Loucy (cell line): ENCODE measurements around the gene NLRP2B.

Experiments used
- H2AFZ ChIP-seq: fragments of 200-600 bp; sonication (generic); 2 replicates; pipeline ENCODE4 v1.6.0; 2016; ENCODE audit warnings: antibody characterized with exemption, mild to moderate bottlenecking, low read length, moderate library complexity
- H3F3A ChIP-seq: fragments of 200-600 bp; 2 replicates; pipeline ENCODE4 v1.6.0; 2016; ENCODE audit warnings: antibody characterized with exemption, low read depth, mild to moderate bottlenecking
- H3K27me3 ChIP-seq: fragments of 200-600 bp; sonication (generic); 2 replicates; pipeline ENCODE4 v1.6.1; 2014; ENCODE audit warnings: low read length, mild to moderate bottlenecking; ENCODE audit not compliant: insufficient read depth, poor library complexity, severe bottlenecking
- H3K36me3 ChIP-seq: fragments of 200-600 bp; sonication (generic); 2 replicates; pipeline ENCODE4 v1.6.1; 2016; ENCODE audit warnings: low read length; ENCODE audit not compliant: insufficient read depth
- H3K4me1 ChIP-seq: fragments of 200-600 bp; sonication (generic); 2 replicates; pipeline ENCODE4 v1.5.1; 2014; ENCODE audit warnings: low read length, mild to moderate bottlenecking; ENCODE audit not compliant: insufficient read depth, poor library complexity, severe bottlenecking
- H3K4me2 ChIP-seq: fragments of 200-600 bp; sonication (generic); 2 replicates; pipeline ENCODE4 v1.6.0; 2014; ENCODE audit warnings: antibody characterized with exemption, low read length, low read depth, mild to moderate bottlenecking; ENCODE audit not compliant: poor library complexity, severe bottlenecking
- H3K4me3 ChIP-seq: fragments of 200-600 bp; sonication (generic); 2 replicates; pipeline ENCODE4 v1.5.1; 2014; ENCODE audit warnings: low read length, mild to moderate bottlenecking, mixed read lengths; ENCODE audit not compliant: poor library complexity, severe bottlenecking
- H3K79me2 ChIP-seq: fragments of 200-600 bp; sonication (generic); 2 replicates; pipeline ENCODE4 v1.6.1; 2014; ENCODE audit warnings: low read length; ENCODE audit not compliant: insufficient read depth
- H3K9ac ChIP-seq: fragments of 200-600 bp; sonication (generic); 2 replicates; pipeline ENCODE4 v1.6.0; 2014; ENCODE audit warnings: mild to moderate bottlenecking, low read depth, low read length, moderate library complexity; ENCODE audit not compliant: poor library complexity, severe bottlenecking
- H3K9me2 ChIP-seq: fragments of 200-600 bp; sonication (generic); replicated peaks from 2 replicates; pipeline ENCODE4 v1.6.1; 2016; ENCODE audit warnings: low read depth, low read length, mixed read lengths
- H3K9me3 ChIP-seq: fragments of 200-600 bp; sonication (generic); 2 replicates; pipeline ENCODE4 v1.6.1; 2014; ENCODE audit warnings: mild to moderate bottlenecking, antibody characterized with exemption, low read length, low read depth; ENCODE audit not compliant: insufficient read depth
- H4K20me1 ChIP-seq: fragments of 200-600 bp; sonication (generic); 2 replicates; pipeline ENCODE4 v1.6.0; 2014; ENCODE audit warnings: antibody characterized with exemption, low read length, mild to moderate bottlenecking; ENCODE audit not compliant: insufficient read depth, poor library complexity, severe bottlenecking
- EZH2phosphoT487 ChIP-seq: fragments of 200-600 bp; IDR thresholded peaks from 2 replicates; pipeline ENCODE4 v1.6.1; 2018; ENCODE audit warnings: antibody characterized with exemption, mild to moderate bottlenecking, moderate library complexity, borderline replicate concordance
- TF ChIP-seq, protein P1 (sequence below): fragments of 200-600 bp; sonication (generic); conservative IDR thresholded peaks from 2 replicates; pipeline ENCODE4 v1.5.1; 2014; ENCODE audit warnings: mild to moderate bottlenecking, antibody characterized with exemption, low read length

The NLRP2B gene

DNA sequence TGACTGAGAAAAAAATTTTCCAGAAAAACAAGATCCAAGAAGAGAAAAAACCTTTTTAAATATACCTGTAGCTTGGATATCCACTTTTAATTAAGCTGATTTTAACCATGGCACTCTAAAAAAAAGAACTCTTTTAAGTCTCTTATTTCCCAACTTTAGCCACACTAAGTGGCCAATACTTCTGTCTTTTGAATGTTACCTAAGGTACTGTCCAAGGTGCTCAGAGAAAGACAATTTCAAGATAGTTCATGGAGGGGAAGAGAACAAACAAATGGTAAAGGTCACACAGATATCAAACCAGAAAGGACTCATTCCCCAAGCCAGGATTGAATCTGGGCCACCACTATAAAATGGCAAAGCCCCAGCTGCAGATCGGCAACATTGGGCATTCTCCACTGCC, 10.1 kb downstream of the NLRP2B start:
- no peak overlapping the region for H3K4me2 ChIP-seq
- H3K4me1 ChIP-seq, result no peaks in the 10 kb centered on the region
- no peak for TF ChIP-seq EZH2phosphoT487
- TF ChIP-seq, protein P1, sequence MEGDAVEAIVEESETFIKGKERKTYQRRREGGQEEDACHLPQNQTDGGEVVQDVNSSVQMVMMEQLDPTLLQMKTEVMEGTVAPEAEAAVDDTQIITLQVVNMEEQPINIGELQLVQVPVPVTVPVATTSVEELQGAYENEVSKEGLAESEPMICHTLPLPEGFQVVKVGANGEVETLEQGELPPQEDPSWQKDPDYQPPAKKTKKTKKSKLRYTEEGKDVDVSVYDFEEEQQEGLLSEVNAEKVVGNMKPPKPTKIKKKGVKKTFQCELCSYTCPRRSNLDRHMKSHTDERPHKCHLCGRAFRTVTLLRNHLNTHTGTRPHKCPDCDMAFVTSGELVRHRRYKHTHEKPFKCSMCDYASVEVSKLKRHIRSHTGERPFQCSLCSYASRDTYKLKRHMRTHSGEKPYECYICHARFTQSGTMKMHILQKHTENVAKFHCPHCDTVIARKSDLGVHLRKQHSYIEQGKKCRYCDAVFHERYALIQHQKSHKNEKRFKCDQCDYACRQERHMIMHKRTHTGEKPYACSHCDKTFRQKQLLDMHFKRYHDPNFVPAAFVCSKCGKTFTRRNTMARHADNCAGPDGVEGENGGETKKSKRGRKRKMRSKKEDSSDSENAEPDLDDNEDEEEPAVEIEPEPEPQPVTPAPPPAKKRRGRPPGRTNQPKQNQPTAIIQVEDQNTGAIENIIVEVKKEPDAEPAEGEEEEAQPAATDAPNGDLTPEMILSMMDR, result no peak
- H3K9me3 ChIP-seq, result no peaks in the 10 kb centered on the region
- no peaks in the 10 kb centered on the region for H3K79me2 ChIP-seq
- H3K27me3 ChIP-seq, result no peaks in the 10 kb centered on the region
- H4K20me1 ChIP-seq, result no peaks in the 10 kb centered on the region
- no peaks in the 10 kb centered on the region for H3K9me2 ChIP-seq
- no peaks in the 10 kb centered on the region for H3F3A ChIP-seq
- no peaks in the 10 kb centered on the region for H3K36me3 ChIP-seq
- H3K4me3 ChIP-seq, result no peak overlapping the region
- no peak overlapping the region for H2AFZ ChIP-seq
- no peak overlapping the region for H3K9ac ChIP-seq

DNA sequence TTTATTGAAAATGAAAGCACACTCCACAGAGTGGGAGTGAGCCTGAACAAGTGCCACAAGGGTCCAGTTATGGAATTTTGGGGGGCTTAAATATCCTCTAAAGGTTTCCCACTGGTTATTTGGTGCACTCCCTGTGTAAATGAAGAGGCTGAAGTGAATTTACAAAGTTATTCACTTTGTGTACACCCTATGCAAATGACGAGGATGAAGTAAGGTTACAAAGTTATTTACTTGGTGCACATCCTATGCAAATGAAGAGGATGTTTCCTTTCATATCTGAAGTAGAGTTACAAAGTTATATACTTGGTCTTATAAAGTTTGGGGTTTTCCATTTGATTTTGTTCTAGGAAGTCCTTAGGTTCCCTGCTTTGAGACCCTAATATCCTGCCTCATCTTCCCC, 13.1 kb downstream of the NLRP2B start:
- H3K9me2 ChIP-seq, result no peaks in the 10 kb centered on the region
- no peaks in the 10 kb centered on the region for H3F3A ChIP-seq
- H3K36me3 ChIP-seq, result no peaks in the 10 kb centered on the region
- H3K4me2 ChIP-seq, result no peak overlapping the region
- no peak overlapping the region for H2AFZ ChIP-seq
- no peak overlapping the region for H3K4me3 ChIP-seq
- H3K79me2 ChIP-seq, result no peaks in the 10 kb centered on the region
- no peaks in the 10 kb centered on the region for H3K27me3 ChIP-seq
- H3K4me1 ChIP-seq, result no peaks in the 10 kb centered on the region
- H4K20me1 ChIP-seq, result no peaks in the 10 kb centered on the region
- no peaks in the 10 kb centered on the region for H3K9me3 ChIP-seq
- TF ChIP-seq, protein P1, result no peak
- TF ChIP-seq EZH2phosphoT487, result no peak
- no peak overlapping the region for H3K9ac ChIP-seq

DNA sequence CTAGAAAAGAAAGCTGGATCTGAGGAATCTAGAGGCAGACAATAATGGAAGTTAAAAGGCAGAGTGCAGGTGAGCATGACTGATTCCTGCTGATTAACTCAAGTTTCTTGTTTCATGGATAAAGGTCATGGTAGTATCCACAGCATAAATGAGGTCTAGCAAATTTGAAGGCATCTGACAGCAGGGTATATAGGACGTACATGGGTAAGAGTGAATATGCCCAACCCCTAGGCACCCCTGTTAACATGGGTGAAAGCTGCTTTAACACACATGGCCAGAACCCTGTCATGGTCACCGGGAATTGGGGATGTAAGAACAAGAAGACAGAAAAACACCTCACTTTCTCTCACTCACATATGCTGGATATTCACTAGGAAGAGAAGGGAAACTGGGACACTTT, 25.0 kb downstream of the NLRP2B start:
- Histone ChIP-seq H2AFZ (no peak overlapping the region), H3K27me3 (no peaks in the 10 kb centered on the region), H3K36me3 (no peaks in the 10 kb centered on the region), H3K79me2 (no peaks in the 10 kb centered on the region), H4K20me1 (no peaks in the 10 kb centered on the region), H3K9me3 (no peaks in the 10 kb centered on the region), H3K9ac (no peak overlapping the region), H3K4me3 (no peak overlapping the region), H3K9me2 (no peaks in the 10 kb centered on the region), H3K4me2 (no peak overlapping the region), H3K4me1 (no peaks in the 10 kb centered on the region), H3F3A (no peaks in the 10 kb centered on the region)
- TF ChIP-seq EZH2phosphoT487, result no peak
- TF ChIP-seq, protein P1, result no peak
